Measurements from ENCODE around the gene FCSK. TPM values are rescaled to one million over a fixed set of nuclear protein-coding genes. Genes with fewer than 3 reads are reported as not detected.

Gene FCSK
- total and polyA plus RNA-seq, 2 of the 13 experiments (the other 11 are each of a cell fraction or from before 2014, with no cell fraction given), result 9.1 to 19.2 TPM

DNA sequence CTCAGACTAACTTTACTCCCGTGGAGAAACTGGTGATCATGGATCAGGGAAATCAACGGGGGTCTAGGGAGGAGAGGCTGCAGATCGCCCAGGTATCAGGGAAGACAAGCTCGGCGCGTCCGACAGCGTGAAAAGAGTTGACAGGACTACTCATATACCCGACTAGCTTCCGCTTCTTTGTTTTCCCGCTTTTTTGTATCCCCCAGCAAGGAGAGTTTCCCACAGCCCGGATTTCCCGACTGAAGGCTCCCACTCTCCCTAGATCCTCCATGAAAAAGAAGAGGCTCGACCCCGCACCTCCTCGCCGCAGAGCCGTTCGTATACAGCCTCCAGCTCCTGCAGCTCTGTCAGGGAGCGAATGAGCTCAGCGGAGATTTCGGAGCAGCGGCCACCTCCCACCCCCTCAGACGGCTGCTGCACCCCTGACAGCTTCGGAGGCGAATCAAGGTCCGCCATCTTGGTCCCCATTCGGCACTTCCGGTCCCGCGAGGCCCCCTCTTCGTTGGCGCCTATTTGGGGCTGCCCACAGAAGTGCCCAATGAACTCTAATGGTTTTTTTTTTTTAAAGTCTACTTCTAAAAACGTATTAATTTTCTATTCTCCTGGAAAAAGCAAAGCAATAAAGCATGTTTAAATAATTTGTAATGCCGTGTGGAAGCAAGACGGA is 68.8 kb downstream of the FCSK start, which contains the start of gene COG4 (continued):
- TF ChIP-seq HMGXB4 (CRISPR knock-in tag; IDR thresholded peaks at IDR 0.05; ENCODE audit: borderline replicate concordance in 1 of 2, low read depth in 1 of 2) (peak in 1 of 2 experiments; percentile 63; a peak in 1 of 4 replicates), HDAC6 (IDR thresholded peaks at IDR 0.05; ENCODE audit: low read depth, low read length) (peak; percentile 99; the same call in 1 of the 2 replicates), MED1 (CRISPR knock-in tag; IDR thresholded peaks at IDR 0.05) (peak; percentile 52), PAXIP1 (CRISPR knock-in tag; conservative IDR thresholded peaks at IDR 0.05) (no peak; the same call in 1 of the 2 replicates), TBX3 (IDR thresholded peaks at IDR 0.05; ENCODE audit: borderline replicate concordance) (no peak), MTF1 (CRISPR knock-in tag; IDR thresholded peaks at IDR 0.05) (no peak), ZNF552 (CRISPR knock-in tag; IDR thresholded peaks at IDR 0.05; ENCODE audit: borderline replicate concordance) (no peak), RFXANK (CRISPR knock-in tag; IDR thresholded peaks at IDR 0.05) (no peak), ZNF333 (CRISPR knock-in tag; IDR thresholded peaks at IDR 0.05; ENCODE audit: borderline replicate concordance) (peak; percentile 21; the same call in 1 of the 2 replicates), REL (CRISPR knock-in tag; conservative IDR thresholded peaks at IDR 0.05) (no peak; the same call in 1 of the 2 replicates), ZNF775 (CRISPR knock-in tag; IDR thresholded peaks at IDR 0.05; ENCODE audit: borderline replicate concordance) (0 out of 2 replicates have a peak, but pooled peaks have one; percentile 24), SRY (CRISPR knock-in tag; IDR thresholded peaks at IDR 0.05) (no peak; the same call in 1 of the 2 replicates), ZSCAN30 (CRISPR knock-in tag; IDR thresholded peaks at IDR 0.05) (0 out of 2 replicates have a peak, but pooled peaks have one; percentile 29), ZNF367 (CRISPR knock-in tag; IDR thresholded peaks at IDR 0.05; ENCODE audit: borderline replicate concordance) (no peak), ARNTL (CRISPR knock-in tag; IDR thresholded peaks at IDR 0.05) (no peak), KMT2A (CRISPR knock-in tag; IDR thresholded peaks at IDR 0.05) (peak; percentile 78), ZNF788 (CRISPR knock-in tag; IDR thresholded peaks at IDR 0.05; ENCODE audit: borderline replicate concordance) (0 out of 2 replicates have a peak, but pooled peaks have one; percentile 0), ASH2L (IDR thresholded peaks at IDR 0.05; ENCODE audit: insufficient read length, low read depth, low read length) (no peak)
- TF ChIP-seq, protein P1, sequence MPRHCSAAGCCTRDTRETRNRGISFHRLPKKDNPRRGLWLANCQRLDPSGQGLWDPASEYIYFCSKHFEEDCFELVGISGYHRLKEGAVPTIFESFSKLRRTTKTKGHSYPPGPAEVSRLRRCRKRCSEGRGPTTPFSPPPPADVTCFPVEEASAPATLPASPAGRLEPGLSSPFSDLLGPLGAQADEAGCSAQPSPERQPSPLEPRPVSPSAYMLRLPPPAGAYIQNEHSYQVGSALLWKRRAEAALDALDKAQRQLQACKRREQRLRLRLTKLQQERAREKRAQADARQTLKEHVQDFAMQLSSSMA (CRISPR knock-in tag; IDR thresholded peaks at IDR 0.05), result no peak
- TF ChIP-seq, protein P2, sequence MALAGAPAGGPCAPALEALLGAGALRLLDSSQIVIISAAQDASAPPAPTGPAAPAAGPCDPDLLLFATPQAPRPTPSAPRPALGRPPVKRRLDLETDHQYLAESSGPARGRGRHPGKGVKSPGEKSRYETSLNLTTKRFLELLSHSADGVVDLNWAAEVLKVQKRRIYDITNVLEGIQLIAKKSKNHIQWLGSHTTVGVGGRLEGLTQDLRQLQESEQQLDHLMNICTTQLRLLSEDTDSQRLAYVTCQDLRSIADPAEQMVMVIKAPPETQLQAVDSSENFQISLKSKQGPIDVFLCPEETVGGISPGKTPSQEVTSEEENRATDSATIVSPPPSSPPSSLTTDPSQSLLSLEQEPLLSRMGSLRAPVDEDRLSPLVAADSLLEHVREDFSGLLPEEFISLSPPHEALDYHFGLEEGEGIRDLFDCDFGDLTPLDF (CRISPR knock-in tag; IDR thresholded peaks at IDR 0.05), result peak; percentile 98
- TF ChIP-seq, protein P3, sequence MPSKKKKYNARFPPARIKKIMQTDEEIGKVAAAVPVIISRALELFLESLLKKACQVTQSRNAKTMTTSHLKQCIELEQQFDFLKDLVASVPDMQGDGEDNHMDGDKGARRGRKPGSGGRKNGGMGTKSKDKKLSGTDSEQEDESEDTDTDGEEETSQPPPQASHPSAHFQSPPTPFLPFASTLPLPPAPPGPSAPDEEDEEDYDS (CRISPR knock-in tag; IDR thresholded peaks at IDR 0.05), result peak; percentile 93

All from HepG2 (cell line).